Measurements from ENCODE around the gene HGD.
"Not testable (repeated sequence)": the region's sequence is repeated elsewhere in the genome, so short reads cannot be mapped to it uniquely, and the experiment has no call there.

The HGD gene

DNA sequence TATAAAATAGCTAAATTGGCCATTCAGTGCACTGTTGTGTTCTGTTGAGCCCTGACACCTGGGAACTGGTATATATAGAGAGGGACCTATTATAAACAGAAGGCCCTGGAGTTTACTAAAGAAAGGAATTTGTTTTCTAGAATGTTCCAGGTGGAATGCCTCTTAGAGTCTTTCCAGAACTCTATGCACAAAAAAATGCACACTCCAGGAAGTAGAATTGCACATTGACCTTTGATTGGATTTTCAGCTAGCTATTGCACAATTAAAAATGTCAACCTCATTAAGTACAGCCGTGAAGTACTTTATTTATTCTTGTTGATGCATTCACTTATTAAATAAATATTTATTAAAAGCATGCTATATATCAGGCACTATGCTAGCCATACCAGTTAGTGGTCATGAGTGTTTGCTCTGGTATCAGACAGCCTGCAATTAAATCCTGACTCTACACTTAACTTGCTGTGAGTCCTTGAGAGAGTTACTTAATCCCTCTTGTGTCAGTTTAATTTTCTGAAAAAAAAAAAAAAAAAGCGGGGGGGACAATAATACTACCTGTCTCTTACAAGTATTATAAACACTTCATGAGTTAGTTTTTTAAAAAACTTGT, 45.1 kb downstream of the HGD start:
- no peak for DNase-seq

DNA sequence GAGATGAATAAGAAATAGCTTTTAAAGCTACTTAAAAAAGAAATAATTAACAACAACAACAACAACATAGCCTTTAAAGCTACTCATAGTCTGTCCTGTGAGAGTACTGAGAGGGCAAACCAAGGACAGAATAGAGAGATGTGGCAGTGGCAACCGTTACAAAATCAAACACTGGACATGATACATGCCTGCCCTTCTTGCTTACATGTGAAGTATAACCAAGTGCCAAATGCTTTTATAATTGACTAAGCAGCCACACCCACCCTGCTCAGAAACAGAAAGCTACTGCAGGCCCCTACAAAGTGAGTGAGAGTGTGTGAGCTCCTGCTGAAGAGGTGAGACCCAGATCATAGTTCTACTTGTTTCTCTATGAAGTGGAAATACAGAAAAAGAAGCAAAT, 47.5 kb downstream of the HGD start:
- no peak for DNase-seq

DNA sequence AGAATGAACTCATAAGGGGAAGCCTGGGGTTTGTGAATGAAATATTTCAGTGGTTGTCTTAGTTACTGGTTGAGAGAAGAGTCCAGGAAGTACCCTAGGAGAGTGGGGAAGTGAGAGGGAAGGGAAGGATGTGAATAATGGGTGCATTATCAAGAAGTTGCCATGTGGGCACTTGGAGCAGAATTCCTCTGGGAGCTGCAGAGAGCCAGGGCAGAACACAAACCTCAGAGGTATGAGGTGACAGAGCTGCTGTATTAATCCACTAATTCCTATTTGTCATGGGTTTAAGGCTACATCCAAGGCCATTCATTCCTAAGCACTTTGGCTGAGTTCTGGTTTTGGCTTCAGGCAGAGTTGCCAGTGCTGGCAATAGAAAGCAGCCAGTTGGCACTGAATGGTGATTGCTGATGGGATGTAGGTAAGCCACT, 56.9 kb downstream of the HGD start:
- DNase-seq = no peak

DNA sequence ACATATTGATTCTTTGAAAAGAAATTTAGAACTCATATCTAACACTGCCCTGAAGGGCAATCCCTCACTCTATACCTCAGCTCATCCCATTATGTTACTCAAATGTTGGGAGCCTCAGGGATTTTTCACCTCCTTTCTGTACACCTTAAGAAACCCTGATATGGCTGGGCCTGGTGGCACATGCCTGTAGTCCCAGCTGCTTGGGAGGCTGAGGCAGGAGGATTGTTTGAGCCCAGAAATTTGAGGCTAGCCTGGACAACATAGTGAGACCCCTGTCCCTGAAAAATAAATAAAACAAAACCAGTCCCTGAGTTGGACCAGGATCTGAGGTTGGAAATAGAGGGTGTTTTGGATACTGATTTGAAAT, 58.3 kb downstream of the HGD start:
- DNase-seq = no peak

DNA sequence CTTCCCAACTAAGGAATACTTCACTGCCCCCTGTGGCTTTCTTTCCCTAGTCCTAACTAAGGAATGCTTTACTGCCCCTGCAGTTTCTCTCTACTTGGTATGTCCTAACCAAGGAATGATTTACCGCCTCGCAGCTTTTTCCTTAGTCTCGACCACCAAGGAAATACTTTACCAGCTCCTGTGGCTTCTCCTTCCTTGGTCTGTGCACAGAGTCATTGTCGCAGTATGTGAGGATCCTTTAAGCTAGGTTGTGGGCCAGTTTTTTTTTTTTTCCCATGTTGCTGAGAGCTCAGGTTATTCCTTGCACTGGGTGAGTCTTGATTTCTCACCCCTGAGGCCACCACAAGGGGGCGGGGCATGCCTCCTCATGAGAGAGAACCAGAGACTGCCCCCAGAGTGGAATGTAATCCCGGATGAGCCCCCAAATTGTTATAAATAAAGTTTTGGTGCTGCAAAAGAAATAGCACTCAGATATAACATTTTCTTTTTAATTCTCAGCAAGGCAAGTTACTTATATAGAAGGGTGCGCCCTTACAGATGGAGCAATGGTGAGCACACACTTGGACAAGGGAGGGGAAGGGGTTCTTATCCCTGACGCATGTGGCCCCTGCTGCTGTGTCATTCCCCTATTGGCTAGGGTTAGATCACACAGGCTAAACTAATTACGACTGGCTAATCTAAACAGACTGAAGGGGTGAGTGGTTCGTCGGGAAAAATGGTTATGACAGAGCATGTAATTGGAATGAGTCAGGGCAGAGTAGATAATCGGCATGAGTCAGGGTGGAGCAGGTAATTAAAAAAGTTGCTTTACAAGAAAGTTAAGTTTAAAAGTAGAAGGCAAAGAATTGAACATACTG, 58.9 kb downstream of the HGD start:
- peak in 1 of 2 donors; percentile 11 for DNase-seq

DNA sequence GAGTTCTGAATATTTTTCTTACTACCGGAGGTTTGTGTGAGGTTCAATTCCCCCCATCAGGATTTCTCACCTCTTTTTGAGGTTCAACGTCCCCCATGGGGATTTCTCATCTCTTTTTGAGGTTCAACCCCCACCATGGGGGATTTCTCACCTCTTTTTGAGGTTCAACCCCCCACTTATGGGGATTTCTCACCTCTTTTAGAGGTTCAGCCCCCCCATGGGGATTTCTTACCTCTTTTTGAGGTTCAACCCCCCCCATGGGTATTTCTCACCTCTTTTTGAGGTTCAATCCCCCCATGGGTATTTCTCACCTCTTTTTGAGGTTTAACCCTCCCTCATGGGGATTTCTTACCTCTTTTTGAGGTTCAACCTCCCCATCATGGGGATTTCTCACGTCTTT, 59.6 kb downstream of the HGD start:
- no peak for DNase-seq

DNA sequence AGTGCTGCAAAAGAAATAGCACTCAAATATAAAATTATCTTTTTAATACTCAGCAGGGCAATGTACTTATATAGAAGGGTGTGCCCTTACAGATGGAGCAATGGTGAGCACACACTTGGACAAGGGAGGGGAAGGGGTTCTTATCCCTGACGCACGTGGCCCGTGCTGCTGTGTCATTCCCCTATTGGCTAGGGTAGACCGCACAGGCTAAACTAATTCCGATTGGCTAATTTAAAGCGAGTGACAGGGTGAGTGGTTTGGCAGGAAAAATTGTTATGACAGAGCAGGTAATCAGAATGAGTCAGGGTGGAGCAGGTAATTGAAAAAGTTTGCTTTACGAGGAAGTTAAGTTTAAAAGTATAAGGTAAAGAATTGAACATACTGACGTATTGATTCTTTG, 65.3 kb downstream of the HGD start:
- DNase-seq = not testable (repeated sequence)

DNA sequence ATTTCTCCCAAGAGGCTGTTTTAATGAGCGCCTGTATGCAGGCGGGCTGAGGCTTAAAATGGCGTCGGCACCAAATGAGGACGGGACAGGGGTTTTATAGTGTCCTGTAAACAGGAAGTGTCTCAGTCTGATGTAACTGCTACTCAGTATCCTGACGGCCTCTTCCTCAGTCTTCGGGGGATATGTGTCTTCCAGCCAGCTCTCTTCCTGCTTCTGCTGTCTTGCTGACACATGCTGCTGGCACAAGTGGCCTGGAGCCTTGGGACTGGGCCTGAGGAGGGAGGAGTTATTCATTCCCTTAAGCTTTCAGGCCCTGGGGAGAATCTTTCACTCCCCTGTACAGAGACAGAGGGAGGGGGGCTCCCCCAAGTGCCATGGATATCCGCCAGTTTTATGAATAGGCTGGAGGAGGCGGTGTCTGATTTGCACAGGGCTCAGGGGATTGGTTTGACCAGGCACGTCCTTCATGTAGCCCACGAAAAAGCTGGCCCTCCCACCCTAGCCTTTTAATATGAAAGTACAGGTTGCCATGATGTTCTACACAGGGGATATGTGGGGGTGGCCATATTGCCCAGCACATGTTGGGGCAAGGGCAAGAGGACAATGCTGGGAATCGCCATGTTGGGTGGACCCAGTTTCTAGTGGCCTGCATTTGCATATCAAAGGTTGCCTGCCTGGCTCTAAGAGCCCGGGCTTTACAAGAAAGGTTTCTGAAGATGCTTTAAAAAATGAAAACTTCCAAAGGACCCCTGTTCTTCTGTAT, 66.0 kb downstream of the HGD start:
- no peak for DNase-seq

DNA sequence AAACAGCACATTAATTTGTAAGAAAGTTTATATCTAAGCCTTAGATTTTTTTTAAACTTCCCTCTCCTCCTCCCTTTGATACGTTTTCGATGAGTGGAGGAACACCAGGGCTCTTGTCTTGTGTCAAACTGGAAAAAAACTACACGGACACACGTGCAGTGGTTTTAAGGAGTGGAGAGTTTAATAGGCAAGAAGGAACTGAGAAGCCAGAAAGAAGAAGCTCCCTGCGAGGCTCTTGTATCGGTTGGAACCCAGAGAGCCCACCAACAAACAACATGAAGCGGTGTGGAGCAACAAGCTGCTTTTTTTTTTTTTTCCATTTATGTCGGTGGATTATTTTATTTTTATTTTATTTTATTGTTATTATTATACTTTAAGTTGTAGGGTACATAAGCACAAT, 67.3 kb downstream of the HGD start:
- no peak for DNase-seq

DNA sequence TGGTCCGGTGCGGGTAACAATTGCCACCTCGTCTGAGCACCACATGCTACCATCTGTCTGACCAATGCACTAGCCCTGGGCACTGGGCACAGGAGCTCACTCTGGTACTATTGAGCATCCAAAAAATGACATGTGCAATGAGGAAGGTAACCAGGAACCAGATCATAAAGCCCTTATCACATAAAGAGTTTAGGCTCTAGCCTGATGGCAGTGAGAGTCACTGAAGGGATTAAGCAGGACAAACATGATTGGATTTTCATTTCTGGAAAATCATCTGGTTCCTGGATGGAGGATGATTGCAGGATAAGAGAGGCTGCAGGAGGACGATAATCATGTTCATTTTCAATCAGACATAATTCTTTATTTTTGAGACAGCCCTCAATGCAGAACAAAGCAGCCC, 73.5 kb downstream of the HGD start:
- no peak for DNase-seq

DNA sequence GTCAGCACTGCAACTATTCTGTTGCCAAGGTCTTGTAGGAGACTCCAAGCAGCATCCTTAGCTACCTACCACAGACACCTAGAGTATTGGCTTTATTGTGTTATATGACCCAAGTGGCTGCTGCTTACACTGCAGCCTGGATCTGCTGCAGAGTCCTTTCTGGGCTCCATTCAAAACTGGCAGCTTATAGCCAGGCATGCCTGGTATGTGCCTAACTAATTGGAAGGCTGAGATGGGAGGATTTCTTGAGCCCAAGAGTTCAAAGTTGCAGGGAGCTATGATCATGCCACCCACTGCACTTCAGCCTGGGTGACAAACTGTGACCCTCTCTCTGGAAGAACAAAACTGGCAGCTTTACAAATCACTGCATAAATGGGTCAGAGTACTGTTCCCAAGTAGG, 77.3 kb downstream of the HGD start:
- DNase-seq = no peak

DNA sequence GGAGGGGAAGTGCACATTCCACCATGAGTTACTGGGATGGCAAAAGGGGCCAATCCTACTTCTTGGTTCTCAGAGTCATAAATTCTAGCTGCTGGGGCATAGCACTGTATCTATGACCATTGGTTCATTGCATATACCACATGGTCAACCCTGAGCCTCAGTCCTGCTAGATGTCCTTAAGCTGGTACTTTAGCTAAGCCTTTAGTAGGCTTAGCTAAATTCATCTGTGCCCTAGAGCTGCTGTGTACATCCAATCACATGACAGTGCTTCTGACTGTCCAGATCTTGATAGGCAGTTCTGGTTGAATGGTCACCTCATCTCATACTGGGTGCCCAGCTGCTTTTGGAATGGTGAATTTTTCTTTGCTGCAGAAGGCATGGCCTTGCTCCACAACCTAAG, 77.7 kb downstream of the HGD start:
- DNase-seq = no peak

DNA sequence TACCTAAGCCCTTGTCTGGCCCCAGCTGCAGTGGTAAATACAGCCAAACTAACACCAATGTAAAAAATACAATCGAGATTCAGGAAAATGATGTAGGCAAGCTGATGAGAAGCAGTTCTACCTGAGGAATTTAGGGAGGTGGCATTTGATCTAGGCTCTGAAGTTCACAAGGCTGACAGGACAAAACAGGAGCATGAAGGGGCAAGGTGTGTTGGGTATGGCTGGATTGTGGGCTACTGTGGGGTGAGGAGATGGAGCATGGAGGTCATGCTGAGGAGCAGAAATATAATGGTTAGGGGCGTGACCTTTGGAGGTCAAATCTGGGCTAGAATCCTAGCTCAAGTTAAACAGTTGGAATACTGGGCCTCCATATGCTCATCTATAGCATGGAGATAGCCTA, 79.4 kb downstream of the HGD start:
- DNase-seq = no peak

DNA sequence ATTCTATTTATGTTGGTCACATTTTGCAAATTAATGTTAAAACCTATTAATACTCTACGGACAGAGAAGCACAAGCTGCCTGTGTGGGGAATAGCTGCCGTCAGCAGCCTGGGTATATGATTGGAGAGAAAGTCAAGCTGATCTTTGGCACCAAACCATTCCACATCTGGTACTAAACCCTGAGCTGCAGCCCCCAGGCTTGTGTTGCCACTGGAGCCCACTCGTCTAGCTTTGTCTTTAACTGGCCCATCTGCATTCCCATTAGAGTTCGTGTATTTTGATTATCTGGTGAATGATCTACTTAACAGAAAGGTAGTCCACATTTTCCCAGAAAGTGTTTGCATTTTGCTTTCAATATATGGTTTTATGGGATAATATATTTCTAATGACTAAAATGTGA, 80.5 kb downstream of the HGD start:
- no peak for DNase-seq

DNA sequence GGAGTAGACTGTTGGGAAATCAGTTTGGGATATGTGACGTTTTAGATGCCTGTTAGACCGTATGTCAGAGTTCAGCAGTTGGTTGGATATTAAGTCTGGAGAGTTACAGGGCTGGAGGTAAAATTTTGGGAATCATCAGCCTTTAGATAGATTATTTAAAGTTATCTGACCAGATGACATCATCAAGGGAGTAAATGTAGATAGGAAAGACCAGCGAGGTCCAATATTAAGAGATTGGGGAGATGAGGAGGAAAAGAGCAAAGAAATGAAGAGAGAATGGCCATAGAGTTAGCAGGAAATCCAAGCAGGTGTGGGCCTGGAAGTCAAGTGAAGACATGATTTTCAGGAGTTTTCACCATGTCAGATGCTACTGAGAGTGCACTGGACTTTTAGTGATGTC, 82.8 kb downstream of the HGD start:
- no peak for DNase-seq

DNA sequence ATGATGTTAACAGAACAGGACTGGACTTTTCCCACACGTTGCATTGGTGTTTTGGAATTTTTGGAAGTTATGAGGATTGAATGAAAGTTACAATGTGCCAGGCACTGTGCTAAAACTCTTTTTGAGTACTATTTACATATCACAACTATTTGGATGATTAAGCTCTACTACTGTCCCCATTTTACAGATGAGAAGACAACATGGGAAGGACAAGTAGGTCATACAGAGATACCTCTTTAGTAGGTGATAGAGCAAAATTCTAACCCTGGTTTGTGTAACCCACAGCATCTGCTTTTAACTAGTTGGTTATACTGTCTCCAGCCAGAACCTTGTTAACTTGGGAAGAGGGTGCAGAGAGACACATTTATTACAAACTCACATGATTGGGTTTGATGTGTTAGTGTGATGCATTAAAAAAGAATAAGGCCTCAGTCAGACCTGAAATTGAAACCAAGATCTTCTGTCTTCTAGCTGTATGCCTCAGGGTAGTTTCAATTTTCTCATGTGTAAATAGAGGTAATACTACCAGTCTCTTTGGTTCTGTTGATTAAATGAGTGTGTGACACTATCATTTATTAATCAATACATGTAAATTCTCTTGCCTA, 84.5 kb downstream of the HGD start:
- DNase-seq = peak in 1 of 2 donors; percentile 18

DNA sequence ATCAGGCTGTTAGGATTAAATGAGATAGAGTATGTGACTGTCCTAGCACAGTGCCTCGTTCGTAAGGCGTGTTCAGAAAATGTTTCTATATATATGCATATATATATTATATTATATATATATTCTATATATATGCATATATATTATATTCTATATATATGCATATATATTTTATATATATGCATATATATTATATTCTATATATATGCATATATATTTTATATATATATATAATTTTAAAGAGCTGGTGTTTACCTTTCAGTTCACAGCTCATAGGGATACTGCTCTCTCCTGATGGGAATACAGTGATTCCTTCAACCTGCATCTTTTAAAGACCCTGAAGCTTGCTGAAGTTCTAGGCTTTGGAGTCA, 85.2 kb downstream of the HGD start:
- DNase-seq = no peak

DNA sequence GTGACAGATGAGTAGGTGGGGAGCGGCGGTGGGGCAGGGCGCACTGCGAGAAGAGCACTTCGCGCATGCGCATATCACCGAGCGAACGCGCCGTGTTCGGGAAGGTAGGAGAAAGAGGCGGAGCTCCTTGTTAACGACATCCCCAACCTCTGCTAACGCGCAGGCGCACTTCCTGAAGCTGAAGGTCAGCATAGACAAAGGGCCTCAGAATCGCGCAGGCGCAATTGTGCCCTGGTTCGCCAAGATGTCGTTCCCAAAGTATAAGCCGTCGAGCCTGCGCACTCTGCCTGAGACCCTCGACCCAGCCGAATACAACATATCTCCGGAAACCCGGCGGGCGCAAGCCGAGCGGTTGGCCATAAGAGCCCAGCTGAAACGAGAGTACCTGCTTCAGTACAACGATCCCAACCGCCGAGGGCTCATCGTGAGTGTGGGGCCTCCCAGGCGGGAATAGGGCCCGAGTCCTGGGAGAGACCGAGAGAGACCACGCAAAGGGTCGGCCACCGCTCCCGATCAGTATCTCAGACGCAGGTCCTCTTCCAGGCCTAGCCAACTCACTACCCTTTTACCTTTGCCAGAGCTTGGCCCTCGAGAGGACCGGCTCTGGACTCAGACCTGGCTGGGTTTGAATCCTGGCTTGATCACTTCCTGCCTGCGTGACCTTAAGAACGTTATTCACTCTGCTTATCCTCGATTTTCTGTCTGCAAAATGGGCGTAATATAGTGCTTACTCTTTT, 85.8 kb downstream of the HGD start, which contains the start of gene NDUFB4:
TSS of gene NDUFB4 (plus strand) at position 221 of the 737 bp plus-strand sequence. CDS start at position 245, 24 bp downstream.
- DNase-seq = peak; percentile 97 to 99

DNA sequence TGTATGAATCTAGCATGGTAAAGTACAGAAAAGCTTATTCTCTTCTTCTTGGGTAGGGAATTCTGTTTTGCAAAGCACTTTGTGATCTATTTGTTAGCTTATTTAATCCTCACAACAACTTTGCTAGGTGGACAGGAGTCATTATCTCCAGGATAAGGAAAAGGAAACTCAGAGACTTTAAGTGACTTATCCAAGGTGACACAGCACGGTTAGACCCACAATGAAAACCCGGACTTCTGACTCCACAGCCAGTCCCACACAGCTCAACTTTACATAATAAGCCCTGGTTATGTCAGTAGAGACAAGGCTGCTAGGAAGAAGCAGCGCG, 86.3 kb downstream of the HGD start:
- no peak for DNase-seq

DNA sequence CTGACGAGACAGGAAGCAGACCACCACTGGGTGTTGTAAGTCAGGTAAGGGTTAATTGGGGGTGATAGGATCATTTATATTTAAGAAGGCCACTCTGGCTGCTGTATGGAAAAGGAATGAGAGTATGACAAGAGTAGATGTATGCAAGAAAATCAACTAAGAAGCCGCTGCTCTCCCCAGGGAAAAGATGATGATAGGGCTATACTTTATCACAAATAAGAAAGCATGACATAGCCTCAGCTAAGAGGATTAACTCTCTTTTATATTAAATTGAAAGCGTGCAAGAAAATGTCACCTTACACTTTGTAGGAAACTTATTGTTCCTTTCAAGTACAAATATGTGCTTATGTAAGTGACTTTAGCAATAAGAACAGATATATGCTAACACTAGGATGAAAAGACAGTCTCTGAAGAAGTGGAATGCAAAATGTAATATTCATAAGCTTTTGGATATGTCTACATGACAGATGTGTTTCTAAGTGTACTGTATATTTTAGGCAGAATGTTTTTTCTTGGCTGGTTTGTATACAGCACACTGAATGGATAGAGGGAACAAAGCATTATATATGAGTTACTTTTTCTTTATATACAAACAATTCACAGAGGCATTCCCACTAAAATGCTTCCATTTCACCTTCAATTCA, 94.6 kb downstream of the HGD start:
- DNase-seq = no peak
